Measurements from ENCODE around the gene TSPAN11.

DNA sequence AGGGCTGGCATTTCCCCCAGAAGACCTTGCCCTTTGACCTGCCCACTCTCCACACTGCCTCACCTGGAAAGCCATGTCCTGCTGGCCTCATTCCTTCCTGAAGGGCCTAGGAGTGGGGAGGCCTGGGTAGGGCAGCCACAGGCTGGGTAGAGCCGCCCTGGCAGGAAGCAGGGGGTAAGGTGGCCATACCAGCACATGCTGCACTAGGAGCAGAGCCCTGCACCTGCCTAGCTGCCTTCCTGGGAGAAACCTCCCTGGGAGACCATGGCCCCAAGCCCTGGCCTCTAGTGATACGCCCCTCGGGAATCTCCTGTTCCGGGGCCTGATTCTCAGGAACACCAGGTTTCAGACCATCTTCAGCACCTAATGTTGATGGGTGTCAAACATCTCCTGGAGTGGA lies 65.8 kb downstream of the TSPAN11 start:
- TF ChIP-seq CTCF (IDR thresholded peaks at IDR 0.05) (no peak), POLR2A (IDR thresholded peaks at IDR 0.05) (no peak)

Measured in body of pancreas (tissue), 4 donors.